ENCODE data around the gene BACE1-AS. TPM values are rescaled to one million over a fixed set of nuclear protein-coding genes. Genes with fewer than 3 reads are reported as not detected.

BACE1-AS gene
- total RNA-seq: 1.3 and 1.8 TPM in 2 replicates

GRCh38 chr11:117290809-117291396, at the start of gene BACE1-AS:
BACE1-AS (plus strand) TSS chr11:117291346.

GRCh38 chr11:117316197-117316961, 25.2 kb downstream of the BACE1-AS start, which contains the start of gene BACE1:
BACE1 (minus strand) TSS chr11:117316256; CDS start chr11:117315795, 461 bp downstream.

GRCh38 chr11:117327567-117328374, 36.6 kb downstream of the BACE1-AS start, which contains the start of gene CEP164:
CEP164 (plus strand) TSS chr11:117327854; CDS start chr11:117338587, 10,733 bp downstream.

Other genes with a start within 250 kb of the BACE1-AS start
- gene SIK3, start 192.9 kb upstream of the BACE1-AS start, total RNA-seq: 7.9 and 8.1 TPM in 2 replicates
- gene PAFAH1B2, start 147.1 kb upstream of the BACE1-AS start, total RNA-seq: 216 and 379 TPM in 2 replicates
- 8.1 and 9.7 TPM in 2 replicates for gene SIDT2, start 112.6 kb upstream of the BACE1-AS start, total RNA-seq
- 38.8 and 46.1 TPM in 2 replicates for gene TAGLN, start 92.0 kb upstream of the BACE1-AS start, total RNA-seq
- gene PCSK7, start 59.3 kb upstream of the BACE1-AS start, total RNA-seq: 37.7 and 57.1 TPM in 2 replicates
- 6.2 and 11.1 TPM in 2 replicates for gene RNF214, start 58.7 kb upstream of the BACE1-AS start, total RNA-seq
- 6.2 and 7.8 TPM in 2 replicates for gene BACE1, start 24.9 kb downstream of the BACE1-AS start, total RNA-seq
- gene CEP164, start 36.5 kb downstream of the BACE1-AS start, total RNA-seq: 26.0 and 39.7 TPM in 2 replicates

All from epithelial cell of umbilical artery (primary cell).